ENCODE data around the gene LHFPL2.

LHFPL2 gene

DNA sequence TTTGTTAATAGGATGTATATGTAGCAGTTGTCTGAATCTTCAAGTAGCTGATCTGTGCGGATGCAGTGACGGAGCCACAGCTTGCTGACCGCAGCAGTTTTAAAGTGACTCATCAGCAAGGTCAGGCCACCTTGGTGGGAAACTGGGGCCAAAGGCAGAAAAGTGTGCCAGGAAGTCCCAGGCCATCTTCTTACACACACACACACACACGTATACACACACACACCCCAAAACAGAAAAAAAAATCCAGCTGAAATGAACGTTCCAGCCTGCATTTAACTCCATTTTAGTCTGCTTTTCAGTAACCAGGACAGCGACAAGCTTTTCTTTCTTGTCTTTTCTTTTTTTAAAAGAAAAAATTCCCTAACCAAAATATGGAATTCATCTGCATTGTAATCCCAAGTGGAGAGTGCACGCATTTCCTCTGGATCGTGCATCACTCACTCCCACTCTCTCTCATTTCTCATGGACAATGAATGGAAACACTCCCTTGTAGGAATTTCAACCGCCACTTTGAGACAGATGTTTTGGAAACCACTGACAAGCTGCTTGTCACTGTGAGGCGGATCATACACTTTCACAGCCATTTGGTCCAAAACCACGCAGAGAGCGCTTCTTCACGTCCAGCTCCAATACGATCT is 103.9 kb downstream of the LHFPL2 start:
- no peak for DNase-seq (ENCODE audit: low read depth)

DNA sequence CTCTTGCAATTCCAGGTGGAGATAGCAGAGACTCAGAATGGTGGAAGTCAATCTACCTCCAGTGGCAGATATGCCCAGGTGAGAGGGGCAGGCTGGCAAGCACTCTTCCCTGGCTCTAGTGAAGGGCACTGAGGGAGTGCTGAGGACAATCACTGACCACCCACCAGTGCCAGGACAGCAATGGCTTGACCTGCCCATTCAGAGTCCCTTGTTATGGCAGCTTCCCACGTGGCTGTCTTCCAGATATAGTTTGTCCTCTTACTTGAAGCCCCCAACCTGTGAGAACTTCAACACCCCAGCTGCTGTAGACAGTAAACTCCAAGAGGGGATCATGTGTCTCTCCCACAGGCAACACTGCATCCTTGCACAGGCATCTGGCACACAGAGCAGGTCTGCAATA is 104.7 kb downstream of the LHFPL2 start:
- DNase-seq (ENCODE audit: low read depth), result no peak

GRCh38 chr5:78543292-78543691 is 105.3 kb downstream of the LHFPL2 start:
- DNase-seq (ENCODE audit: low read depth), result no peak

- no peak for DNase-seq (ENCODE audit: low read depth)
Measured at GRCh38 chr5:78542321-78542840, 106.2 kb downstream of the LHFPL2 start.

- no peak for DNase-seq (ENCODE audit: low read depth)
Measured at GRCh38 chr5:78541086-78541654, 107.4 kb downstream of the LHFPL2 start.

DNA sequence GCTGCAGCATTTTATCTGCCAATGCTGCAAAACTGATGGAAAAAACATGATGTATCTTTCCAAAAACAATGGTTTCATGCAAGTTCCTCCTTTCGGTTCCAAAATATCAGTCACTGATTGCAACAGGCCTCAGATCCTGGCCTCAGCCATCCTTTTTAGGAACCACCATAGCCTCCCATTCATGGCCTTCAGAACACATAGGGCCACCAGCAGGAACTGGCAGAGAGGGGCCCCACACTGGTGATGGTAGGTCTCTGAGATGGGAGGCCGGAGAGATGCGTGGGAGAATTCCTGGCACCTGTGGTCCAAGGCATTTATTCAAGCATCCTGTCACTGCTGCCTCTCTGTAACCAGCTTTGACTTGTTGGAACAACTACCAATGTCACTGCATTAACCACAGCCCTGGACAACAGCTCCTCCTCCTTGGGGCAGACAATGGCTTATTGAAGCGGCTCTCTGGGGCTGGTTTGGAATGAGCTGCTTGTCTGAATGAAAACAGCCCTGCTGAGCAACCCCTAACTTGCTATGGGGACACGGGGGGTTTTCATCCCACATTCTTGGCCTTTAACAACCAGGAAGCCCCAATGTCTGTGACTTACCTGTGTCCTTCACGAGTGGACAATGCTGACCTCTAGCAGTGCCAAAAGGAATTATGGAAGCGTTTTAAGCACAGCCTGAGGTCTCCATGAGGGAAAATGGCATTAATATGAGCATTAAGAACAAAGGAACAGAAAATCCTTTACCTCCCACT is 108.1 kb downstream of the LHFPL2 start:
- DNase-seq (ENCODE audit: low read depth), result no peak

- no peak for DNase-seq (ENCODE audit: low read depth)
Measured at GRCh38 chr5:78538240-78538850, 110.2 kb downstream of the LHFPL2 start.

GRCh38 chr5:78537821-78538220 is 110.8 kb downstream of the LHFPL2 start:
- DNase-seq (ENCODE audit: low read depth), result no peak

DNA sequence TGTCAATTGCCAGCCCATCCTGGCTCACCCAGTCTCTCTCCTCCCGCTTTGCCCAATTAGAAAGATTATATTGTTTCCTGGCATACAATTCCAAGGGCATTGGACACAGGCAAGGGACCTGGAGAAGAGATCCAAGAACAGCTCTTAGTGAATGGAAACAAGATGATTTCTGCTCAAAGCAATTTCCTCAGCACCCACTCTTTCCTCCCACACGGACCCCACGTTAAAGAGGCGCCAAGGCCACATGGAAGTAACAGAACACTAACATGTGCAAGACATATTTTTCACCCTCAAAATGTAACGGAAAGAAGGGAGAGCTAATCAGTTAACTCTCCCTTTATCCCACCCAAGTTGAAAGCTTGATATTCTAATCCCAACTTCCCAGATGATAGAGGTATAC is 111.2 kb downstream of the LHFPL2 start:
- no peak for DNase-seq (ENCODE audit: low read depth)

GRCh38 chr5:78536661-78537196 is 111.8 kb downstream of the LHFPL2 start:
- no peak for DNase-seq (ENCODE audit: low read depth)

- DNase-seq (ENCODE audit: low read depth), result no peak
Measured at GRCh38 chr5:78534905-78535200, 113.7 kb downstream of the LHFPL2 start.

DNA sequence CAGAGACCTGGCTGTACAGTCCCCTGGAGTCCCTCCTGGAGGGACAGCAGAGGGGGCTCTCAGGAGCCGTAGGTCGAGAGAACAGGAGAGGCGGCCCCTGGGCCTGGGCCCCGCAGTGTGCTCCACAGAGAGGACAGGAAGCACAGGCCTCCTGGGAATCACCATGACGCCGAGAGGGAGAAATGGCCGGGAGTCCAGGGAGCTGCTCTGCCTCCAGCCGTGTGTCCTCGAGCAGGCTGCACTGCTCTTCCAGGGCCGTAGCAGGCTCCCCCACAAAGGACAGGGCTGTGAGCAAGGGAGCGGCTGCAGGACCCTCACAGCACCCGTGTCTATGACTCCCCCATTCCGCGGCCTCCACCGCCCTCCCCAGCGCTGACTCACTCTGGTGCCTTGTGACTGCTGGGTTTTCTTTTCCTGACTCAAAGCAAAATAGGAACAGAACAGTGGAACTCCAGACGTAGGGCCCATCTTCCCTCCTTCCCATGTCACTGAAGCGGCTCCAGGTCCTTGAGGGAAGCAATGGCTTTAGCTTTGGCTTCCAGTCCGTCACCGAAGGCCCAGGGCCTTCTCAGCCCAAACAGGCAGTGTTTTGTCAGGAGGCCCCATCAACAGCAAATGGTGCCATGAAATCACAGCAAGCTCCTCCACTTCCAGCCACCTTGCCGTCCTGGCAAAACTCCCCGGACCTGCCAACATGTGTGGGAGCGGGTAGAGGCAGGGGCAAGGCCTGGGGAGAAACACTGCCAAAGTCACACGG is 114.2 kb downstream of the LHFPL2 start:
- DNase-seq (ENCODE audit: low read depth), result no peak

- no peak for DNase-seq (ENCODE audit: low read depth)
Measured at GRCh38 chr5:78533356-78533755, 115.2 kb downstream of the LHFPL2 start.

- DNase-seq (ENCODE audit: low read depth), result no peak
Measured at GRCh38 chr5:78530342-78531096, 118.1 kb downstream of the LHFPL2 start.

DNA sequence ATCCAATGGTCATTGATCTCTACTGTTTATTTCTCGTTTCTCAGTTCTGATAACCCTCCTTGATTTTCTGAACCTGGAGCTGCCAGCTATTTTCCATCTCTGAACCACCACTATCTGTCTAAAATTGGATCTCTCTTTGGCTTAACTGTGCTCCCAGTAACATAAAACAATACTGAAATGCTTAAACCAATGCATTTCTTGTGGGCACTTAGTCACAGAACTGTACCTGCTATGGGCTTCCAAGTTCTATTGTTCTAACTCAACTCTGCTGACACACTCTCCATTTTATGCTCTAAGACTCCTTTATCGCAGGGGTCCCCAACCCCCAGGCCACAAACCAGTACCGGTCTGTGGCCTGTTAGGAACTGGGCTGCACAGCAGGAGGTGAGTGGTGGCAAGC is 120.6 kb downstream of the LHFPL2 start:
- DNase-seq (ENCODE audit: low read depth), result no peak

DNA sequence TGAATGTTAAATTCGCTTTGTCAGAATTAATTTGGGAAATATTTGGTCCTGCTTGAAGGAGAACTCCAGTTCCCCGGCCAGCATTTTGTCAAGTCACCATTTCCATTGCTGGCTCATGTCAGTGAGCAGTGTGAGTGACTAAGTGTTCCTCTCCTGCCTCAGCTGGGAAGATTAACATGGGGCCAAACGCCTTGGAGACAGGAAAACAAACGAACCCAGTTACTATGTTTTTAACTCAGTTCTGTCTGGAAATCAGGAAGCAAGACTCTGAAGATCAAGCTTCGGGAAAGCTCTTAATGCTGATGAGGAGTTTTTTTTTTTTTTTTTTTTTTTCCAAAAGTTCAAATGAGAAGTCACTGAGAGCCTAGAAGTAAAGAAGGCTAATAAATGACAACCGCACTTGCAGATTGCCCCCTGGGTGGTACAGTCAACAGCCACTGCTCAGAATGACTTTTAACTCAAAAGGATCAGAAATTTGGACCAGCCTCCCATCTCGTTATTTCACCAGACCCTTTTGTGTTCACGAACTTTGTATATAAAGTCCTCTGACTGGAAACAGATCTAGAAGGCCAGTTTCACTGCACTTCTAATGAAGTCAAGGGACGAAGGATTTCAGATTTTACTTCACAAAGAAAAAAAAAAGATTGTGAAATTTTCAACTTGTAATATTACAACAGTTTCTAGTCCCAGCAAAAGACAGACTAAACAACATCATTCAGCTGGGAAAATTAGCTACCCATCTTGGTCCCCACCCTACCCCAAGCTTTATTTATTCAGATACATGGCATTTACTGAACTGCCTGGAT is 121.3 kb downstream of the LHFPL2 start:
- no peak for DNase-seq (ENCODE audit: low read depth)

- no peak for DNase-seq (ENCODE audit: low read depth)
Measured at GRCh38 chr5:78526049-78526525, 122.5 kb downstream of the LHFPL2 start.

GRCh38 chr5:78523314-78524193 is 125.0 kb downstream of the LHFPL2 start:
- no peak for DNase-seq (ENCODE audit: low read depth)
